HL-60 (cell line): ENCODE data around the gene SLC34A1.

Source experiments
- DNase-seq, 2 experiments: peaks; one replicate each; pipeline ENCODE4 v3.0.0-alpha.2; 2010 to 2020; ENCODE audit warnings: low read depth in 1 of 2, low spot score in 1 of 2
- H3K27ac ChIP-seq: fragments of 250-450 bp; sonication (Bioruptor Pico); replicated peaks from 2 replicates; pipeline ENCODE4 v1.5.1; 2020; ENCODE audit warnings: mild to moderate bottlenecking, moderate library complexity
- H3K27me3 ChIP-seq: fragments of 250-450 bp; sonication (Bioruptor Pico); 2 replicates; pipeline ENCODE4 v1.5.1; 2021; ENCODE audit warnings: mild to moderate bottlenecking, moderate library complexity; ENCODE audit not compliant: insufficient read depth, poor library complexity, severe bottlenecking
- H3K4me3 ChIP-seq: replicated peaks from 2 replicates; pipeline ENCODE4 v1.5.1; 2011; ENCODE audit warnings: mild to moderate bottlenecking, control low read depth, low read length; ENCODE audit not compliant: insufficient read depth
- GABPA ChIP-seq: IDR thresholded peaks from 2 replicates; pipeline ENCODE4 v1.6.1; 2012; ENCODE audit warnings: low read depth
- POLR2AphosphoS5 ChIP-seq: IDR thresholded peaks from 2 replicates; pipeline ENCODE4 v1.6.1; 2012; ENCODE audit warnings: low read depth
- SPI1 ChIP-seq: IDR thresholded peaks from 2 replicates; pipeline ENCODE4 v1.6.1; 2012; ENCODE audit warnings: low read depth, mild to moderate bottlenecking, borderline replicate concordance
- TF ChIP-seq, protein P1 (sequence below): IDR thresholded peaks from one replicate; pipeline ENCODE4 v1.5.1; 2011; ENCODE audit warnings: low read length, control low read depth, inconsistent platforms; ENCODE audit not compliant: insufficient read depth
- TF ChIP-seq, protein P2 (sequence below): IDR thresholded peaks from 2 replicates; pipeline ENCODE4 v1.6.1; 2012; ENCODE audit warnings: low read depth; ENCODE audit not compliant: insufficient replicate concordance

The SLC34A1 gene

GRCh38 chr5:177437623-177438022, 53.4 kb downstream of the SLC34A1 start:
- Histone ChIP-seq H3K27me3 (no peaks in the 10 kb centered on the region), H3K4me3 (no peak overlapping the region), H3K27ac (no peak overlapping the region)
- TF ChIP-seq, protein P1, sequence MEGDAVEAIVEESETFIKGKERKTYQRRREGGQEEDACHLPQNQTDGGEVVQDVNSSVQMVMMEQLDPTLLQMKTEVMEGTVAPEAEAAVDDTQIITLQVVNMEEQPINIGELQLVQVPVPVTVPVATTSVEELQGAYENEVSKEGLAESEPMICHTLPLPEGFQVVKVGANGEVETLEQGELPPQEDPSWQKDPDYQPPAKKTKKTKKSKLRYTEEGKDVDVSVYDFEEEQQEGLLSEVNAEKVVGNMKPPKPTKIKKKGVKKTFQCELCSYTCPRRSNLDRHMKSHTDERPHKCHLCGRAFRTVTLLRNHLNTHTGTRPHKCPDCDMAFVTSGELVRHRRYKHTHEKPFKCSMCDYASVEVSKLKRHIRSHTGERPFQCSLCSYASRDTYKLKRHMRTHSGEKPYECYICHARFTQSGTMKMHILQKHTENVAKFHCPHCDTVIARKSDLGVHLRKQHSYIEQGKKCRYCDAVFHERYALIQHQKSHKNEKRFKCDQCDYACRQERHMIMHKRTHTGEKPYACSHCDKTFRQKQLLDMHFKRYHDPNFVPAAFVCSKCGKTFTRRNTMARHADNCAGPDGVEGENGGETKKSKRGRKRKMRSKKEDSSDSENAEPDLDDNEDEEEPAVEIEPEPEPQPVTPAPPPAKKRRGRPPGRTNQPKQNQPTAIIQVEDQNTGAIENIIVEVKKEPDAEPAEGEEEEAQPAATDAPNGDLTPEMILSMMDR: no peak
- TF ChIP-seq, protein P2, sequence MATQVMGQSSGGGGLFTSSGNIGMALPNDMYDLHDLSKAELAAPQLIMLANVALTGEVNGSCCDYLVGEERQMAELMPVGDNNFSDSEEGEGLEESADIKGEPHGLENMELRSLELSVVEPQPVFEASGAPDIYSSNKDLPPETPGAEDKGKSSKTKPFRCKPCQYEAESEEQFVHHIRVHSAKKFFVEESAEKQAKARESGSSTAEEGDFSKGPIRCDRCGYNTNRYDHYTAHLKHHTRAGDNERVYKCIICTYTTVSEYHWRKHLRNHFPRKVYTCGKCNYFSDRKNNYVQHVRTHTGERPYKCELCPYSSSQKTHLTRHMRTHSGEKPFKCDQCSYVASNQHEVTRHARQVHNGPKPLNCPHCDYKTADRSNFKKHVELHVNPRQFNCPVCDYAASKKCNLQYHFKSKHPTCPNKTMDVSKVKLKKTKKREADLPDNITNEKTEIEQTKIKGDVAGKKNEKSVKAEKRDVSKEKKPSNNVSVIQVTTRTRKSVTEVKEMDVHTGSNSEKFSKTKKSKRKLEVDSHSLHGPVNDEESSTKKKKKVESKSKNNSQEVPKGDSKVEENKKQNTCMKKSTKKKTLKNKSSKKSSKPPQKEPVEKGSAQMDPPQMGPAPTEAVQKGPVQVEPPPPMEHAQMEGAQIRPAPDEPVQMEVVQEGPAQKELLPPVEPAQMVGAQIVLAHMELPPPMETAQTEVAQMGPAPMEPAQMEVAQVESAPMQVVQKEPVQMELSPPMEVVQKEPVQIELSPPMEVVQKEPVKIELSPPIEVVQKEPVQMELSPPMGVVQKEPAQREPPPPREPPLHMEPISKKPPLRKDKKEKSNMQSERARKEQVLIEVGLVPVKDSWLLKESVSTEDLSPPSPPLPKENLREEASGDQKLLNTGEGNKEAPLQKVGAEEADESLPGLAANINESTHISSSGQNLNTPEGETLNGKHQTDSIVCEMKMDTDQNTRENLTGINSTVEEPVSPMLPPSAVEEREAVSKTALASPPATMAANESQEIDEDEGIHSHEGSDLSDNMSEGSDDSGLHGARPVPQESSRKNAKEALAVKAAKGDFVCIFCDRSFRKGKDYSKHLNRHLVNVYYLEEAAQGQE: no peak
- no peak for TF ChIP-seq POLR2AphosphoS5
- no peak for TF ChIP-seq GABPA
- no peak for TF ChIP-seq SPI1
- DNase-seq: peak in 1 of 2 experiments; percentile 55

DNA sequence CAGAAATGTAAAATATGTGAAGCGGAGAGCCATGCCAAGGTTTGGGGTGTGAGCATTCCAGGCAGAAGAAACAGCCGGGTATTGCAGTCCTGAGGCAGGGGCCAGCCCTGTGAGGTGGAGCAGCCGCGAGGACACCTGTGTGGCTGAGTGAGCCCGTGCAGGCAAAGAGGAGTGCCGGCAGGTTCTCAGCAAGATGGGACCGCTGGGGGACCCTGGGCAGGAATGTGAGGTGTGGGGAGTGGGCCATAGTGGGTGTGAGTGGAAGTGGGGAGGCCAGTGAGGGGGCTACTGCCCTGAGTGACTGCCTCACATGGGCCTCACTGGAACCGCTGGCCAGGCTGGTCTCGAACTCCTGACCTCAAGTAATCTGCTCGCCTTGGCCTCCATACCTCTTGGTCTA, 54.2 kb downstream of the SLC34A1 start:
- DNase-seq: peak in 1 of 2 experiments; percentile 1
- Histone ChIP-seq H3K27me3 (no peaks in the 10 kb centered on the region), H3K27ac (no peak overlapping the region), H3K4me3 (no peak overlapping the region)
- TF ChIP-seq, protein P1: no peak
- no peak for TF ChIP-seq GABPA
- TF ChIP-seq POLR2AphosphoS5: peak; percentile 80
- TF ChIP-seq, protein P2: no peak
- no peak for TF ChIP-seq SPI1

- no peak for DNase-seq
- H3K4me3 ChIP-seq: no peak overlapping the region
- TF ChIP-seq GABPA: no peak
- TF ChIP-seq, protein P1: no peak
- TF ChIP-seq SPI1: no peak
- no peak for TF ChIP-seq POLR2AphosphoS5
- TF ChIP-seq, protein P2: no peak
- no peaks in the 10 kb centered on the region for H3K27me3 ChIP-seq
- H3K27ac ChIP-seq: no peak overlapping the region
These were observed 55.4 kb downstream of the SLC34A1 start for GRCh38 chr5:177439518-177440053.
